ENCODE measurements around the gene CHST8.
"Not testable (repeated sequence)": the region's sequence is repeated elsewhere in the genome, so short reads cannot be mapped to it uniquely, and the experiment has no call there.

The CHST8 gene

GRCh38 chr19:33621811-33622504, at the start of gene CHST8:
TSS of gene CHST8 (plus strand) at chr19:33621953. CDS start at chr19:33689262, 67,309 bp downstream.
- DNase-seq: no peak

- no peak for DNase-seq
Measured at GRCh38 chr19:33572929-33573328, 48.8 kb upstream of the CHST8 start.

GRCh38 chr19:33574824-33575223, 46.9 kb upstream of the CHST8 start:
- DNase-seq: no peak

GRCh38 chr19:33578697-33579096, 43.1 kb upstream of the CHST8 start:
- DNase-seq: no peak

- DNase-seq: no peak
Measured at GRCh38 chr19:33580026-33580644, 41.6 kb upstream of the CHST8 start.

GRCh38 chr19:33580645-33581037, 41.1 kb upstream of the CHST8 start:
- no peak for DNase-seq

GRCh38 chr19:33582914-33583313, 38.8 kb upstream of the CHST8 start:
- DNase-seq: no peak

- no peak for DNase-seq
Measured at GRCh38 chr19:33587150-33587549, 34.6 kb upstream of the CHST8 start.

- no peak for DNase-seq
Measured at GRCh38 chr19:33590224-33590623, 31.5 kb upstream of the CHST8 start.

GRCh38 chr19:33595783-33596182, 26.0 kb upstream of the CHST8 start:
- no peak for DNase-seq

GRCh38 chr19:33601583-33601982, 20.2 kb upstream of the CHST8 start:
- DNase-seq: no peak

- no peak for DNase-seq
Measured at GRCh38 chr19:33602576-33603204, 19.1 kb upstream of the CHST8 start.

GRCh38 chr19:33603377-33603776, 18.4 kb upstream of the CHST8 start:
- DNase-seq: no peak

- DNase-seq: no peak
Measured at GRCh38 chr19:33604651-33605050, 17.1 kb upstream of the CHST8 start.

GRCh38 chr19:33605803-33606295, 15.9 kb upstream of the CHST8 start:
- not testable (repeated sequence) for DNase-seq

- DNase-seq: no peak
Measured at GRCh38 chr19:33606556-33606955, 15.2 kb upstream of the CHST8 start.

GRCh38 chr19:33609353-33609752, 12.4 kb upstream of the CHST8 start:
- no peak for DNase-seq

GRCh38 chr19:33610588-33610987, 11.2 kb upstream of the CHST8 start:
- no peak for DNase-seq

- DNase-seq: no peak
Measured at GRCh38 chr19:33612928-33613619, 8.7 kb upstream of the CHST8 start.

- no peak for DNase-seq
Measured at GRCh38 chr19:33613620-33614000, 8.1 kb upstream of the CHST8 start.

- DNase-seq: no peak
Measured at GRCh38 chr19:33616346-33616745, 5.4 kb upstream of the CHST8 start.

GRCh38 chr19:33616857-33617256, 4.9 kb upstream of the CHST8 start:
- DNase-seq: no peak

- DNase-seq: not testable (repeated sequence)
Measured at GRCh38 chr19:33618363-33618762, 3.4 kb upstream of the CHST8 start.

GRCh38 chr19:33618884-33619283, 2.9 kb upstream of the CHST8 start:
- no peak for DNase-seq

Data from stimulated activated CD4-positive, alpha-beta T cell treated with anti-CD3 and anti-CD28 coated beads, Interleukin-2, amount 100 ng/mL, for 48 hours (primary cell).